ENCODE measurements around the gene LSS. TPM values are rescaled to one million over a fixed set of nuclear protein-coding genes. Genes with fewer than 3 reads are reported as not detected.

Gene LSS
- total RNA-seq, 2 experiments from 2014 or later = 47.8 to 53.3 TPM

DNA sequence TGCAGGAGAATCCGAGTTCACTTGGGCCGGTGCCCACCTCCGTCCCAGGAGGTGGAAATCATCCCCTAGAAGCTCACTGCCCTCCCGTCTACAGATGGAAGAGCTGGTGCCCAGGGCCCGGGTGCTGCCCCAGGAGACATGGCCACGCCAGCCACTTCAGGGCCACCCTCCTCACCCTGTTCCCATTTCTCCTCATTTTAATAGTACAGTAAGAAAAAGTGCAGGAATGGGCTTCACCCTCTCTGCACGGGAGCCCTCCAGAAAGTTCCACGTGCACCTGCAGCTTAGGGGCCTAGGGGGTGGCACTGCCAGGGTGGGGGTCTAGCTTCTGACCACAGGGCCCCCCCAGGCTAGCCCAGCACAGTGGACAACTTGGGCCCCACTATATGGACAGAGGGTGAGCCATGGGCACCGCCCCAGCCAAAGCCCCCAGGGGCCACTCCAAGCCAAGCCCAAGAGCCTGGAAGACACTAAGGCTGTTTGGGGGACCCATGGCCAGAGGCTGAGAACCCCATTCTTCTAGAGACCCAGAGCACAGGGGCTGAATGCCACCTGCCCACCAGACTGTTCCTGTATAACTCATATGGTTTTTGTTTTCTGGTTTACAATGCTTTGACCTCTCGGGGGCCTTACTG is 69.8 kb downstream of the LSS start:
- no peaks in the 10 kb centered on the region for H3K27me3 Mint-ChIP-seq
- H3K27ac Mint-ChIP-seq = no peak overlapping the region
- H3K4me3 Mint-ChIP-seq = no peak overlapping the region
- ChIA-PET CTCF (no interaction called here), POLR2A (interaction anchor here (0.6 kb wide), 1 partner anchor 342 kb away, joined by 3 read pairs; no protein-coding TSS in a partner anchor)
- DNase-seq = no peak
- no peaks in the 10 kb centered on the region for H3K4me1 Mint-ChIP-seq
- no peaks in the 10 kb centered on the region for H3K9me3 Mint-ChIP-seq
- no peaks in the 10 kb centered on the region for H3K36me3 Mint-ChIP-seq (ENCODE audit: low read depth)

DNA sequence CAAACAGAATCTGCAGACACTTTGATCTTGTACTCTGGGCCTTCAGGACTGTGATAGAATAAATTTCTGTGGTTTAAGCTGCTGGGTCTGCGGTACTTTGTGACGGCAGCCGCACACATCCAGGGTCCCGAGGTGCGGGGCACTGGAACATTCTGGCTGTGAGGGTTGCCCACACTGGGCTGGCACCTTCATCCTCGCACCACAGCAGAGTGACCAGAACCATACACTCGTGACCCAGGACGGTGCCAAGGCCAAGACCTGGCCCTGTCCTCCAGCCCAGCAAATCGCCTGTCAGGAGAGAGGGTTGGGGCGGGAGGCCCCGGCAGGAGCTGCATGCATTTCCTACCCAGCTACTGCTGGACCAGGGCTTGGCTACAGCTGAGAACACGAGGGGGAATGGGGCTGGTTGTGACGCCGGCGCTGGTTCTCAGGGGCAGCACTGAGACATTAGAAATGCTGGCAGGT is 70.6 kb downstream of the LSS start:
- H3K36me3 Mint-ChIP-seq (ENCODE audit: low read depth) = no peaks in the 10 kb centered on the region
- no peaks in the 10 kb centered on the region for H3K27me3 Mint-ChIP-seq
- CTCF ChIA-PET = no interaction called here
- no peak overlapping the region for H3K4me3 Mint-ChIP-seq
- H3K27ac Mint-ChIP-seq = no peak overlapping the region
- no peak for DNase-seq
- POLR2A ChIA-PET = interaction anchor here (0.6 kb wide), 1 partner anchor 343 kb away, joined by 3 read pairs; no protein-coding TSS in a partner anchor
- H3K4me1 Mint-ChIP-seq = no peaks in the 10 kb centered on the region
- no peaks in the 10 kb centered on the region for H3K9me3 Mint-ChIP-seq

DNA sequence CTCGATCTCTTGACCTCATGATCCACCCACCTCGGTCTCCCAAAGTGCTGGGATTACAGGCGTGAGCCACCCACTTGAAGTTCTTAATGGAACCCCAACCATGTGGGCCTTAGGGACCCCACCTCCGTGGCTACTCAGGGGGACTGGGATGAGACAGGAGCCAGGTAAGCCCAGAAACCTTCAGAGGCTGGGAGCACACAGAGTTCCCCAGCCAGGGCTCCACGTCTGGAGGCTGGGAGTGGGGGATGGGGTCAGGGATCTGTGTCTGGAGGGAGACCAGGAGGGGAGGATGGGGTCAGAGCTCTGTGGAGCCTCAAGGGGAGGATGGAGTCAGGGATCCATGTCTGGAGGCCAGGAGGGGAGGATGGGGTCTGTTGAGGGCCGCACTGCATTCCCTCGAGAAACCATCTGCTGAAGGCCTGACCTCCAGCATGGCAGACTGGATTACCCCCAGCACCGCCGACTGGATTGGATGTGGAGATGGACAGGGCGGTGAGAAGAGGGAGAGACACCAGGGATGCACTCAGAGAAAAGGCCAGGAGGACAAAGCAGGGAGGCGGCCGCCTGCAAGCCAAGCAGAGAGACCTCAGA is 71.1 kb downstream of the LSS start:
- ChIA-PET POLR2A (no interaction called here), CTCF (no interaction called here)
- no peaks in the 10 kb centered on the region for H3K4me1 Mint-ChIP-seq
- no peaks in the 10 kb centered on the region for H3K36me3 Mint-ChIP-seq (ENCODE audit: low read depth)
- H3K27ac Mint-ChIP-seq = no peak overlapping the region
- H3K4me3 Mint-ChIP-seq = no peak overlapping the region
- no peak for DNase-seq
- H3K9me3 Mint-ChIP-seq = no peaks in the 10 kb centered on the region
- no peaks in the 10 kb centered on the region for H3K27me3 Mint-ChIP-seq

DNA sequence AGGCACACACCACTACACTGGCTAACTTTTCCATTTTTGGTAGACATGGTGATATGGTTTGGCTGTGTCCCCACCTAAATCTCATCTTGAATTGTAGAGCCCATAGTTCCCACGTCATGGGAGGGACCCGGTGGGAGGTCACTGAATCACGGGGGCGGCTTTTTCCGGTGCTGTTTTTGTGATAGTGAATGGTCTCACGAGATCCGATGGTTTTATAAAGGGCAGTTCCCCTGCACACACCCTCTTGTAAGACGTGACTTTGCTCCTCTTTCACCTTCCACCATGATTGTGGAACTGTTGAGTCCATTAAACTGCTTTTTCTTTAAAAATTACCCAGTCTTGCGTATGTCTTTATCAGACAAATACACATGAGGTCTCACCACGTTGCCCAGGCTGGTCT is 71.9 kb downstream of the LSS start:
- no peak for DNase-seq
- no peaks in the 10 kb centered on the region for H3K4me1 Mint-ChIP-seq
- no peaks in the 10 kb centered on the region for H3K27me3 Mint-ChIP-seq
- no peaks in the 10 kb centered on the region for H3K36me3 Mint-ChIP-seq (ENCODE audit: low read depth)
- no peak overlapping the region for H3K27ac Mint-ChIP-seq
- no peaks in the 10 kb centered on the region for H3K9me3 Mint-ChIP-seq
- H3K4me3 Mint-ChIP-seq = no peak overlapping the region
- ChIA-PET CTCF (no interaction called here), POLR2A (no interaction called here)

DNA sequence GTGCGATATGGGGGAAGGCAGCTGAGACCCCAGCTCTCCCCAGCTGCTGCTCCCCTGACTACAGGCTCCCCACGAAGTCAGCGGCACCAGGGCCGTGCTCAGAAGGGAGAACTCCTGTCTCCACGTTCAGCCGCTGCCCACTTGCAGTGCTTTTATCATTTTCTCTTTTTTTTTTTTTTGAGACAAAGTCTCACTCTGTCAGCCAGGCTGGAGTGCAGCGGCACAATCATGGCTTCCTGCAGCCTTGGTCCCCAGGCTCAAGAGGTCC is 72.3 kb downstream of the LSS start:
- no peaks in the 10 kb centered on the region for H3K9me3 Mint-ChIP-seq
- DNase-seq = no peak
- no peak overlapping the region for H3K4me3 Mint-ChIP-seq
- no peaks in the 10 kb centered on the region for H3K27me3 Mint-ChIP-seq
- CTCF ChIA-PET = no interaction called here
- no peaks in the 10 kb centered on the region for H3K4me1 Mint-ChIP-seq
- H3K36me3 Mint-ChIP-seq (ENCODE audit: low read depth) = no peaks in the 10 kb centered on the region
- no peak overlapping the region for H3K27ac Mint-ChIP-seq
- POLR2A ChIA-PET = no interaction called here

DNA sequence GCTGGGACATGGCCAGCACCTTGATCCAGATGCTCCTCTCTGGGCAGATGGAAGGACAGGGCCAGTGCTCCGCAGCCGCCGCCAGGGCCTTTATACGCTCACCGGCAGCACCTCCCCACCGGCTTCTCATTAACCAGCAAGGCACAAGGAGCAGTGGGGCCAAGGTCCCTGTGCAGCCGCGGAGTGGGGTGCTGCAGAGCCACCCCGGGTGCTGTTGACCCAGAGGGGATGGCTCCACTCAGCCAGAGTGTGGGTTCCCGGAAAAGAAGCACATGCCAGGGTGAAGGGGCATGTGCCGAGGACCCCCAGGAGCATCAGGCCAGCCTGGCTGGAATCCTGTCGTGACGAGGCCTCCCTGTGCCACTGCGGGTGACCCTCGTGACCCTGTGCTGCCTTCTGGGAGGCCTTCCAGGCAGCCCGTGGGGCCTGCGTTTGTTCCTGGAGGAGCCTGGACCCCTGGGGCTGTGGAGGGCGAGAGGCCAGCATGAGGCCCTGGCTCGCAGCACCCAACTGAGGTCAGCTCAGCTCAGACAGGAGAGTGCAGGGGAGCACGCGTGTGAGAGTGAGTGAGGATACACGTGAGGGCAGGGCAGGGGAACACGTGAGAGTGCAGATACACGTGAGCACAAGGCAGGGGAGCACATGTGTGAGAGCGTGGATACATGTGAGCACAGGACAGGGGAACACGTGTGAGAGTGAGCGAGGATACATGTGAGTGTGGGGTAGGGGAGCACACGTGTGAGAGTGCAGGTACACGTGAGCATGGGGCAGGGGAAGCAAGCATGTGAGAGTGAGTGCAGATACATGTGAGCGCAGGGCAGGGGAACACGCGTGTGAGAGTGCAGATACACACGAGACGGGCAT is 72.8 kb downstream of the LSS start, which contains the start of gene FTCD:
FTCD (minus strand) TSS at position 66 of the 864 bp plus-strand sequence; CDS start at position 10, 56 bp downstream.
- no peak for DNase-seq
- no peak within 1 kb of the TSS for H3K27ac Mint-ChIP-seq
- no peaks in the 10 kb centered on the region for H3K9me3 Mint-ChIP-seq
- CTCF ChIA-PET = no interaction called here
- POLR2A ChIA-PET = no interaction called here
- H3K4me3 Mint-ChIP-seq = no peak within 1 kb of the TSS
- no peaks in the 10 kb centered on the region for H3K36me3 Mint-ChIP-seq (ENCODE audit: low read depth)
- H3K27me3 Mint-ChIP-seq = no peaks in the 10 kb centered on the region
- H3K4me1 Mint-ChIP-seq = no peaks in the 10 kb centered on the region

DNA sequence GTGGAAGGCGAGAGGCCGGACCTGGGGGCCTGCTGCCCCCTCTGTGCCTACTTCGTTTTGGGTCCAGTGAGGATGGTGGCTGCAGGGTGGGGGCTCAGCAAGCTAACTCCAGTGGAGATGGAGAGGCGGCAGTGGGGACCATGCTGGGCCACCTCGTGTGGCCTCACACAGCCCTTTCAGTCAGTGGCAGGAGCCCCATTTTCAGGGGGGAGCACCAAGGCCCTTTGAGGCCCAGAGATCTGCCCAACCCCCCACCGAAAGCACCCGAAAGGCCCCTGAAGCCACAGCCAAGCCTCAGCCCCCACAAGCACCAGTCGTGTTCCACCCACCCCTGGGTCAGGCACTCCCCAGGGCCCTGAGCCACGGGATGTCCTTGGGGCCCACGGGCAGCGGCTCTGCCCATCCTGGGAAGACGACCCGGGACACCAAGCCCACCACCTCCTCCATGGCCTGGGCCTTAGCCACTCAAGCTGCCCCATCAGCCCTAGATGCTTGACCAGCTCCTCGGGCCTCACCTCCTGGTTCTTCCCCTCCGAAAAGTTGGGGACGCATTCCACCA is 73.5 kb downstream of the LSS start:
- Mint-ChIP-seq H3K36me3 (ENCODE audit: low read depth) (no peaks in the 10 kb centered on the region), H3K4me3 (no peak overlapping the region), H3K27me3 (no peaks in the 10 kb centered on the region), H3K4me1 (no peaks in the 10 kb centered on the region), H3K27ac (no peak overlapping the region), H3K9me3 (no peaks in the 10 kb centered on the region)
- no peak for DNase-seq
- ChIA-PET POLR2A (no interaction called here), CTCF (interaction anchor here (2.7 kb wide), 1 partner anchor 12 kb away, joined by 24 read pairs; no protein-coding TSS in a partner anchor)

DNA sequence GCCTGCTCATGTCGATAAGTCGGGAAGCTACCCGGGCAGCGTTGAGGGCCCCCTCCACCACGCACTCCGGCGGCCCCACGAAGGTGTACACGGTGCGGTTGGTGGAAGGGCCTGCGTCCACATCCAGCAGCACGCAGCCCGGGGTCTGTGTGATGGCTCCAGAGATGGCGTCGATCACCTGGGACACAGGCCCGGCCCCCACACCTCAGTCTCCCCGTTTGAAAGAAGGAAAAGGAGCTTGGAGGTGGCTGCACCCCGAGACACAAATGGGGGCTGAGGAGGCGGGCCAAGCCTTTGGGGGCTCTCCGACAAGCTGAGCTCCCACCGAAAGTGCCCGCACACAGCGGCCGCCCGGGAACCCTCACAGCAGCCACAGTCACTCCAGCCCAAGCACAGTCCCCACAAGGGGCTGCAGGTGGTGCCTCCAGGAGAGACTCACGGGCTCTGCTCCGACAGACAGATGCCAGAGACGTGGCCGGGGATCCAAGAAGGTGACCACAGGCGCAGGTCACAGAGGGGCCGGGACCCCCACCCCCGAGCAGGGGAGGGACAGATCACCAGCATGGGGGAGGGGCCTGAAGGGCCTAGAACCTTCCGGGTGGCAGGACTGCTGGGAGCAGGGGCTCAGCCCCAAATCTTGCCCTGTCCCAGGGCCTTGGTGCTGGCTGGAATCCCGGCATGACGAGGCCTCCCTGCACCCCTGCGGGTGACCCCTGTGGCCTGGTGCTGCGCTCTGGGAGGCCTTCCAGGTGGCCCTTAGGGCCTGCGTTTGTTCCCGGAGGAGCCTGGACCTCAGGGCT is 74.2 kb downstream of the LSS start:
- no peak overlapping the region for H3K27ac Mint-ChIP-seq
- no peaks in the 10 kb centered on the region for H3K27me3 Mint-ChIP-seq
- CTCF ChIA-PET = interaction anchor here (2.7 kb wide), 1 partner anchor 12 kb away, joined by 24 read pairs; no protein-coding TSS in a partner anchor
- no peak for DNase-seq
- no peak overlapping the region for H3K4me3 Mint-ChIP-seq
- no peaks in the 10 kb centered on the region for H3K4me1 Mint-ChIP-seq
- no peaks in the 10 kb centered on the region for H3K9me3 Mint-ChIP-seq
- POLR2A ChIA-PET = no interaction called here
- no peaks in the 10 kb centered on the region for H3K36me3 Mint-ChIP-seq (ENCODE audit: low read depth)

DNA sequence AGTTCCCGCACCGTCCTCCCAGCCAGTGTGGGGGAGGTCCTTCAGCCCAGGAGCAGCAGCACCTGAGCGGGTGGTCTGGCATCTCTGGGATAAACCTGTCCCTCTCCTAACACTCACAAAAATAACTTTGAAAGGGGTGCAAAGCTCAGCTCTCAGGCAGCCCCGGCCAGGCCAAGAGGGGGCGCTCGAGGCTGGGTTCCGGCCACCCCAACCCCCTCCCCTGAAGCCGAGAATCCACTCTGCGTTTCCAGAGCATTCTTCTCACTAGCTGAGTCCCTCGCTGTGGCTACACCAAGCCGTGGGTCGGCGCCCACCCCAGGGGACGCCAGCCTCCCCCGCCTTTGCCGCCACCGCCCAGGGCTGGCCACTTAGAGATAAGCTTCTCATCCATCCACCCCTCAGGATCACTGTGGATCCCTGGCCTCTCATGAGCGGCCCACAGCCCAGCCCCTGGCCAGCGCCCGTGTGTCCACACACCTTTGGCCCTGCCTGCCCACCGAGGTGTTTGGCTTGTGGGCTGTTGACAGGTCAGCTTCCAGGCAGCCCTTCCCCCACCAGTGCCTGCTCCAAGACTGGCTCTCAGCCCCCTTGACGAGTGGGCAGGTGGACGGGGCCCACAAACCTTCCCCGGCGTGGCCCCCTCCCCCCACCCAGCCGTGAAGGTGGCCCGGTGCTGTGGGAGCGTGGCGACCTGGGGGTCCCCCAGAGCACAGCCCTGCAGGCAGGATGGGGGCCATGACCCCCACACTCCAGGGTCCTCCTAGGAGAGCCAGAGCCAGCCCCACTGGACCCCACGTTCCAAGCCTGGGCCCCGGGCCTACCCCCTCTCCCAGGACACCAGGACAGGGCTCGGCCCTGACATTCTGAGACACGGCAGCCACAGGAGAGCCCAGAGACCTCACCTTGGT is 75.1 kb downstream of the LSS start:
- peak; percentile 47 for DNase-seq
- Mint-ChIP-seq H3K27ac (no peak overlapping the region), H3K27me3 (no peaks in the 10 kb centered on the region), H3K4me1 (no peaks in the 10 kb centered on the region), H3K36me3 (ENCODE audit: low read depth) (no peaks in the 10 kb centered on the region), H3K4me3 (no peak overlapping the region), H3K9me3 (no peaks in the 10 kb centered on the region)
- POLR2A ChIA-PET = no interaction called here
- CTCF ChIA-PET = interaction anchor here (0.6 to 2.7 kb wide), 6 partner anchors 10 to 403 kb away, joined by 3 to 24 read pairs (median 4); no protein-coding TSS in a partner anchor

DNA sequence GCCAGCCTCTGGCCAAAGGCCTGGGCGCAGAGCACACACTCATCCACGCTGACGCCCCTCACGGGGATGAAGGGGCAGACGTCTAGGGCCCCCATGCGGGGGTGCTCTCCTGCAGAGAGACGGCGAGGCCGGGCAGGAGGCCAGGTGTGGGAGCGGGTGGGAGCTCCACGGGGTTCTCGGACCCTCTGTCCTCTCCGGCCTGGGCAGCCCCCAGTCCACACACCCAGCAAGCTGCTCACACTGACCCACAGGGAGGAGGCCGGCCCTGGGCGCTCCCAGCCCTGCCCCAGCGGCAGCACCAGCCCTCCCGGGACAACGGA is 75.7 kb downstream of the LSS start:
- Mint-ChIP-seq H3K27me3 (no peaks in the 10 kb centered on the region), H3K4me3 (no peak overlapping the region), H3K9me3 (no peaks in the 10 kb centered on the region), H3K36me3 (ENCODE audit: low read depth) (no peaks in the 10 kb centered on the region), H3K4me1 (no peaks in the 10 kb centered on the region), H3K27ac (no peak overlapping the region)
- DNase-seq = no peak
- ChIA-PET CTCF (interaction anchor here (0.6 to 2.7 kb wide), 6 partner anchors 10 to 404 kb away, joined by 3 to 24 read pairs (median 4); no protein-coding TSS in a partner anchor), POLR2A (no interaction called here)

DNA sequence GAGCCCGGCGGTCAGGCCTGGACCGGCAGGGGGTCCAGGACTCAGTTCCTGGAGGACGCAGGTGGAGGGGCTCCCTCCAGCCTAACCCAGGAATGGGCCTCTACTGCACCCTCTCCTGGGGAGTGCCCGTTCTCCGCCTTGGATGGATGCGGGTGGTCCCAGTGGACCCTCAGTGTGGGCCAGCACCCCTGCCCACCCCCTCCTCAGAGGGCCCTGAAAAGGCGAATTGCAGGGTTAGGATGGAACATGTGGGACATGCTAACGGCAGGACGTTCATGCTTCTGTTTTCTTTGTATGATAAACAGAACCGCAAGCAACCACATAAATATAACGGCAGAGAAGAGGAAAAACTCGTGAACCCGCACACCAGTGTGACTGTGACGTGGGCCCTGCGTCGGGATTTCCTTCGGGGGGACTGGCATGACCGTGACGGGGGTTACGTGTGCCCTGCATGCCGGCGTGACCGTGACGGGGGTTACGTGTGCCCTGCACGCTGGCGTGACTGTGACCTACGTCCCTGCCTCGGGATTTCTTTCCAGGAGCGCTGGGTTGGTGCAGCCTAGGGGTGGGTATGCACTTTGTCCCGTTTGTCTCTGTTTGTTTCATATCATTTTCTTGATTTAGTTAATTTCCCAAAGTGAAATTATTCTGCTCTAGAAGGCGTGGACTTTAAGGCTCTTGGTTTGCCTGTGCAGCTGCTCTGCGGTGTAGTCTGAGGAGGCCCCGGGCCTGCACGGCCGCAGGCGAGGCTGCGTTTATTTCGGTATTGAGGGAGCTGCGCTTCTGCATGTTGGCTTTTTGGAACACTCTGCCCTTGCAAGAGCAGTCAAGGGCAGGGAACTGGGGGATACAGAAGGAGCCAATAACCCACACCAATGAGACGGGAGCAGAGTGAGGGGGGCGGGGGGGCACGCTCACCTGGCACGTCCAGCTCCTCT is 76.3 kb downstream of the LSS start:
- H3K27me3 Mint-ChIP-seq = no peaks in the 10 kb centered on the region
- H3K36me3 Mint-ChIP-seq (ENCODE audit: low read depth) = no peaks in the 10 kb centered on the region
- no peak overlapping the region for H3K27ac Mint-ChIP-seq
- no peak overlapping the region for H3K4me3 Mint-ChIP-seq
- no peaks in the 10 kb centered on the region for H3K9me3 Mint-ChIP-seq
- CTCF ChIA-PET = interaction anchor here (0.6 to 2.7 kb wide), 6 partner anchors 9 to 405 kb away, joined by 3 to 24 read pairs (median 4); no protein-coding TSS in a partner anchor
- DNase-seq = no peak
- H3K4me1 Mint-ChIP-seq = no peaks in the 10 kb centered on the region
- POLR2A ChIA-PET = no interaction called here

Measured in activated CD4-positive, alpha-beta T cell treated with anti-CD3 and anti-CD28 coated beads, Interleukin-2, amount 10 ng/mL, durations not matched to agents 7 days and 5 days (primary cell).